HG03342 (cell line): ENCODE data around the gene GIPR.

ENCODE experiments used
- ATAC-seq: cut with Tn5 transposase; IDR thresholded peaks from one replicate; pipeline ENCODE4 v1.9.1; 2021; ENCODE audit warnings: mild to moderate bottlenecking, moderate library complexity; ENCODE audit not compliant: unreplicated experiment

The GIPR gene

GRCh38 chr19:45729800-45730290 is 61.8 kb downstream of the GIPR start:
- ATAC-seq, result no peak

- peak; percentile 82 for ATAC-seq
These were observed 62.6 kb downstream of the GIPR start, which contains the start of gene FBXO46 for GRCh38 chr19:45730368-45731288. FBXO46 (minus strand) TSS chr19:45730896; CDS start chr19:45713495, 17,401 bp downstream.
